GM12878 (cell line): ENCODE data around the gene FAM110C. TPM values are rescaled to one million over a fixed set of nuclear protein-coding genes. Genes with fewer than 3 reads are reported as not detected.

Experiments
- ATAC-seq: fragments of 200-7000 bp; cut with Tn5 transposase; 3 replicates; pipeline ENCODE4 v1.9.1; 2020; ENCODE audit warnings: mild to moderate bottlenecking, moderate library complexity
- BruUV-seq: library from RNA; stranded (reverse); fragments of 400-500 nt; replicated peaks from 2 replicates; lab custom pipeline; 2021; lab: Mats Ljungman, UMichigan
- CTCF ChIA-PET: fragments of 300-600 bp; sonication (Branson Sonifier 250); formaldehyde crosslinking; extraction: SDS; loops from one replicate; lab custom pipeline; 2021; ENCODE audit warnings: inconsistent platforms; lab: Yijun Ruan, JAX
- POLR2A ChIA-PET: fragments of 350-600 bp; formaldehyde crosslinking; extraction: SDS; loops from one replicate; lab custom pipeline; 2021; ENCODE audit warnings: inconsistent platforms; lab: Charles Lee
- RAD21 ChIA-PET: fragments of 300-600 bp; sonication (Branson Sonifier 250); formaldehyde crosslinking; loops from one replicate; lab custom pipeline; 2023; ENCODE audit warnings: antibody characterized with exemption; ENCODE audit not compliant: unreplicated experiment; lab: Charles Lee
- SMC1A ChIA-PET: fragments of 300-600 bp; sonication (Branson Sonifier 250); formaldehyde crosslinking; loops from one replicate; lab custom pipeline; 2023; ENCODE audit not compliant: unreplicated experiment, uncharacterized antibody; lab: Charles Lee
- DNase-seq: peaks from one replicate; pipeline ENCODE4 v3.0.0-alpha.2; 2011; ENCODE audit warnings: low read depth, low spot score
- FAIRE-seq: peaks from 3 replicates; lab custom pipeline; 2011; peaks lifted over from hg19 to GRCh38; lab: Jason Lieb, UNC
- H2AFZ ChIP-seq: 2 replicates; pipeline ENCODE4 v1.6.0; 2011; ENCODE audit warnings: low read depth, low read length, control low read depth; ENCODE audit not compliant: control insufficient read depth
- H3K27ac ChIP-seq: 2 replicates; pipeline ENCODE4 v1.5.1; 2011; ENCODE audit warnings: control low read depth; ENCODE audit not compliant: control insufficient read depth, insufficient read depth
- H3K27me3 ChIP-seq, 2 experiments: replicated peaks in 1 of 2; 2 replicates each; pipeline versions ENCODE4 v1.6.0 to v1.6.1; 2011; ENCODE audit warnings: low read length in 1 of 2; ENCODE audit not compliant: control insufficient read depth in 2 of 2, insufficient read depth in 2 of 2
- H3K36me3 ChIP-seq, 2 experiments: 2 replicates each; pipeline ENCODE4 v1.5.1; 2011; ENCODE audit warnings: low read length in 1 of 2; ENCODE audit not compliant: control insufficient read depth in 2 of 2, insufficient read depth in 2 of 2
- H3K4me1 ChIP-seq: 2 replicates; pipeline ENCODE4 v1.6.1; 2011; ENCODE audit warnings: mild to moderate bottlenecking, low read length, moderate library complexity, mixed read lengths; ENCODE audit not compliant: control insufficient read depth, insufficient read depth
- H3K4me2 ChIP-seq: 2 replicates; pipeline ENCODE4 v1.6.0; 2011; ENCODE audit warnings: control low read depth; ENCODE audit not compliant: control insufficient read depth, insufficient read depth
- H3K4me3 ChIP-seq: fragments of 200-600 bp; sonication (generic); 2 replicates; pipeline ENCODE4 v1.5.1; 2016
- H3K79me2 ChIP-seq: 2 replicates; pipeline ENCODE4 v1.6.0; 2011; ENCODE audit warnings: low read length; ENCODE audit not compliant: control insufficient read depth, insufficient read depth
- H3K9ac ChIP-seq: 2 replicates; pipeline ENCODE4 v1.8.0; 2011; ENCODE audit warnings: low read length, control low read depth, mixed read lengths; ENCODE audit not compliant: control insufficient read depth, insufficient read depth
- H3K9me3 ChIP-seq: replicated peaks from 3 replicates; pipeline ENCODE4 v1.5.1; 2011; ENCODE audit warnings: mild to moderate bottlenecking, low read length; ENCODE audit not compliant: control insufficient read depth, insufficient read depth
- H4K20me1 ChIP-seq: 2 replicates; pipeline ENCODE4 v1.6.0; 2011; ENCODE audit not compliant: control insufficient read depth, insufficient read depth
- ATF7 ChIP-seq: fragments of 450-650 bp; IDR thresholded peaks from 2 replicates; pipeline ENCODE4 v1.6.1; 2016; ENCODE audit warnings: low read depth, mild to moderate bottlenecking
- BACH1 ChIP-seq: fragments of 450-650 bp; IDR thresholded peaks from 2 replicates; pipeline ENCODE4 v1.6.1; 2017; ENCODE audit warnings: mild to moderate bottlenecking, borderline replicate concordance
- CBX3 ChIP-seq: fragments of 200-600 bp; sonication (generic); IDR thresholded peaks from 2 replicates; pipeline ENCODE4 v1.6.1; 2016; ENCODE audit warnings: low read depth, borderline replicate concordance
- CEBPB ChIP-seq, 2 experiments: fragments of 150-350 bp in 1 of 2; IDR thresholded peaks; 2 replicates each; pipeline ENCODE4 v1.6.1; 2012 to 2014; ENCODE audit warnings: low read depth in 2 of 2, low read length in 2 of 2, borderline replicate concordance in 1 of 2, inconsistent platforms in 1 of 2
- EED ChIP-seq: sonication (generic); IDR thresholded peaks from 2 replicates; pipeline ENCODE4 v1.6.1; 2016; ENCODE audit warnings: antibody characterized with exemption, low read depth
- IKZF1 ChIP-seq: fragments of 450-650 bp; conservative IDR thresholded peaks from 2 replicates; pipeline ENCODE4 v1.6.1; 2017; ENCODE audit warnings: antibody characterized with exemption, mild to moderate bottlenecking
- NFYA ChIP-seq: IDR thresholded peaks from 2 replicates; pipeline ENCODE4 v1.6.1; 2011; ENCODE audit warnings: low read depth, mild to moderate bottlenecking, low read length, improper control_type of control experiment, borderline replicate concordance
- RB1 ChIP-seq: fragments of 450-650 bp; formaldehyde crosslinking; IDR thresholded peaks from 2 replicates; pipeline ENCODE4 v1.6.1; 2017; ENCODE audit warnings: mild to moderate bottlenecking, borderline replicate concordance
- RCOR1 ChIP-seq: conservative IDR thresholded peaks from 2 replicates; pipeline ENCODE4 v1.6.1; 2012; ENCODE audit warnings: low read depth, low read length, improper control_type of control experiment
- SMAD5 ChIP-seq: IDR thresholded peaks from 2 replicates; pipeline ENCODE4 v1.6.1; 2016; ENCODE audit warnings: antibody characterized with exemption, low read depth
- TBL1XR1 ChIP-seq: IDR thresholded peaks from 2 replicates; pipeline ENCODE4 v1.6.1; 2012; ENCODE audit warnings: low read depth, low read length, improper control_type of control experiment
- ZNF207 ChIP-seq: fragments of 450-650 bp; IDR thresholded peaks from 2 replicates; pipeline ENCODE4 v1.6.1; 2014; ENCODE audit warnings: antibody characterized with exemption, mild to moderate bottlenecking, borderline replicate concordance
- ZNF217 ChIP-seq: fragments of 450-650 bp; IDR thresholded peaks from 2 replicates; pipeline ENCODE4 v1.6.1; 2017; ENCODE audit warnings: antibody characterized with exemption, mild to moderate bottlenecking
- ZNF274 ChIP-seq: IDR thresholded peaks from one replicate; pipeline ENCODE4 v1.8.0; 2011; ENCODE audit not compliant: insufficient read length, insufficient read depth
- ZSCAN29 ChIP-seq: fragments of 450-650 bp; IDR thresholded peaks from 2 replicates; pipeline ENCODE4 v1.6.1; 2017; ENCODE audit warnings: mild to moderate bottlenecking, moderate library complexity
- WGBS: methylation state at CpG from one replicate; pipeline ENCODE4 v1.1.6; 2016; ENCODE audit warnings: low lambda C conversion rate; ENCODE audit not compliant: insufficient replicate concordance, insufficient coverage; ENCODE audit errors: missing lambda C conversion rate; 5-methylcytosine and 5-hydroxymethylcytosine counted together
- in situ Hi-C: fragments of 300-500 bp; cut with MboI; formaldehyde crosslinking; loops from 9 replicates; pipeline ENCODE4 v1.14.3; 2018; ENCODE audit warnings: mixed read lengths
- intact Hi-C: fragments of 100-400 bp; cut with micrococcal nuclease; formaldehyde crosslinking; loops from one replicate; pipeline ENCODE4 v1.14.2; 2022; ENCODE audit not compliant: unreplicated experiment
- polyA plus RNA-seq, 11 experiments: library from polyadenylated mRNA; depleted of rRNA in 4 of 11; unstranded in 6 of 11; stranded (reverse) in 5 of 11; fragments of >200 nt; fragmentation: Nextera tagmentation in 4 of 11; fragmentation: Illumina TruSeq in 1 of 11; extraction: Ambion mirVana in 4 of 11; extraction: Trizol in 1 of 11; gene quantifications; 1 replicate in 1 of 11; 2 replicates in 10 of 11; pipeline versions ENCODE4 v1.2.1 to v1.2.3, GENCODE V29; 2011 to 2016; ENCODE audit warnings: inconsistent platforms in 2 of 11, missing spikeins in 2 of 11, low read depth in 1 of 11
- total RNA-seq, 4 experiments: library from RNA; depleted of rRNA in 3 of 4; stranded (reverse); fragments of >200 nt in 3 of 4; fragmentation: Illumina TruSeq in 1 of 4; extraction: Trizol in 1 of 4; gene quantifications; 2 replicates each; pipeline versions ENCODE4 v1.2.1 to v1.2.3, GENCODE V29; 2013 to 2021
- TF ChIP-seq, protein P1 (sequence below): fragments of 450-650 bp; IDR thresholded peaks from 2 replicates; pipeline ENCODE4 v1.6.1; 2017; ENCODE audit warnings: low read depth, mild to moderate bottlenecking, moderate library complexity
- TF ChIP-seq, protein P2 (sequence below): fragments of 450-650 bp; IDR thresholded peaks from 2 replicates; pipeline ENCODE4 v1.6.1; 2017; ENCODE audit warnings: mild to moderate bottlenecking, moderate library complexity
- TF ChIP-seq, protein P3 (sequence below): fragments of 450-650 bp; IDR thresholded peaks from 2 replicates; pipeline ENCODE4 v1.6.1; 2017; ENCODE audit warnings: antibody characterized with exemption, mild to moderate bottlenecking, moderate library complexity

FAM110C gene
- total and polyA plus RNA-seq, 10 of the 15 experiments (the other 5 are each of a cell fraction or from before 2014, with no cell fraction given), result not detected

DNA sequence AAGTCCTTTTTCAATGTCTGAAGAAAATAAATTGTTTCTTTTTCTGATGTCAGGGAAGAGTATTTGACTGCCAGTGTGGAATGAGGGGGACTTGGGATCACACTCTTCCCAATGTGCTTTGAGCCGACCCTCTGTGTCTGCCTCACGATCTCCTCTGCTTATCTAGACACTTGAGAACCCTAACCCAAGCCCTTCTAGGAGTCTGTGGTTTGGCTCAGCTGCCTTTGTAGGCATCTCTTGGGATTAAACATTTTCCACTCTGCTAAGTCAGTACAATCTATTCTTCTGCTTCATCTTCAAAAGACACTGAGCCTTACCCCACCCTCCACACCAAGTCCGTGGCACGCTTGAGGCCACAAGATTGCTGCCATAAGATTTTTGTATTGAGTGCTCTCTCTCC is 19.4 kb downstream of the FAM110C start:
- Histone ChIP-seq H3K79me2 (no peaks in the 10 kb centered on the region), H3K36me3 (no peaks in the 10 kb centered on the region), H3K9ac (no peak overlapping the region), H3K4me1 (no peaks in the 10 kb centered on the region), H3K9me3 (no peaks in the 10 kb centered on the region), H3K27ac (no peak overlapping the region), H3K4me2 (no peak overlapping the region), H3K27me3 (no peaks in the 10 kb centered on the region), H4K20me1 (no peaks in the 10 kb centered on the region), H2AFZ (no peak overlapping the region), H3K4me3 (no peak overlapping the region)
- intact Hi-C loops (no loop called here), in situ Hi-C loops (no loop called here)
- POLR2A ChIA-PET, result no interaction called here
- RAD21 ChIA-PET, result no interaction called here
- ATAC-seq (no peak), FAIRE-seq (no peak), DNase-seq (no peak)
- CTCF ChIA-PET, result no interaction called here
- no TSS peak for BruUV-seq
- WGBS, result 0% methylated on average over 4 of the region's 4 CpGs
- SMC1A ChIA-PET, result no interaction called here
- TF ChIP-seq TBL1XR1 (no peak), EED (no peak), CBX3 (no peak), IKZF1 (no peak), NFYA (no peak), ATF7 (no peak), ZNF207 (no peak), ZSCAN29 (no peak), ZNF217 (no peak), RB1 (no peak), BACH1 (no peak), ZNF274 (no peak), CEBPB (IDR thresholded peaks at IDR 0.05; ENCODE audit: borderline replicate concordance in 1 of 2, low read depth in 2 of 2, low read length in 2 of 2) (no peak), RCOR1 (no peak), SMAD5 (no peak)
- TF ChIP-seq, protein P1, sequence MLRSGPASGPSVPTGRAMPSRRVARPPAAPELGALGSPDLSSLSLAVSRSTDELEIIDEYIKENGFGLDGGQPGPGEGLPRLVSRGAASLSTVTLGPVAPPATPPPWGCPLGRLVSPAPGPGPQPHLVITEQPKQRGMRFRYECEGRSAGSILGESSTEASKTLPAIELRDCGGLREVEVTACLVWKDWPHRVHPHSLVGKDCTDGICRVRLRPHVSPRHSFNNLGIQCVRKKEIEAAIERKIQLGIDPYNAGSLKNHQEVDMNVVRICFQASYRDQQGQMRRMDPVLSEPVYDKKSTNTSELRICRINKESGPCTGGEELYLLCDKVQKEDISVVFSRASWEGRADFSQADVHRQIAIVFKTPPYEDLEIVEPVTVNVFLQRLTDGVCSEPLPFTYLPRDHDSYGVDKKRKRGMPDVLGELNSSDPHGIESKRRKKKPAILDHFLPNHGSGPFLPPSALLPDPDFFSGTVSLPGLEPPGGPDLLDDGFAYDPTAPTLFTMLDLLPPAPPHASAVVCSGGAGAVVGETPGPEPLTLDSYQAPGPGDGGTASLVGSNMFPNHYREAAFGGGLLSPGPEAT, result no peak
- TF ChIP-seq, protein P2, sequence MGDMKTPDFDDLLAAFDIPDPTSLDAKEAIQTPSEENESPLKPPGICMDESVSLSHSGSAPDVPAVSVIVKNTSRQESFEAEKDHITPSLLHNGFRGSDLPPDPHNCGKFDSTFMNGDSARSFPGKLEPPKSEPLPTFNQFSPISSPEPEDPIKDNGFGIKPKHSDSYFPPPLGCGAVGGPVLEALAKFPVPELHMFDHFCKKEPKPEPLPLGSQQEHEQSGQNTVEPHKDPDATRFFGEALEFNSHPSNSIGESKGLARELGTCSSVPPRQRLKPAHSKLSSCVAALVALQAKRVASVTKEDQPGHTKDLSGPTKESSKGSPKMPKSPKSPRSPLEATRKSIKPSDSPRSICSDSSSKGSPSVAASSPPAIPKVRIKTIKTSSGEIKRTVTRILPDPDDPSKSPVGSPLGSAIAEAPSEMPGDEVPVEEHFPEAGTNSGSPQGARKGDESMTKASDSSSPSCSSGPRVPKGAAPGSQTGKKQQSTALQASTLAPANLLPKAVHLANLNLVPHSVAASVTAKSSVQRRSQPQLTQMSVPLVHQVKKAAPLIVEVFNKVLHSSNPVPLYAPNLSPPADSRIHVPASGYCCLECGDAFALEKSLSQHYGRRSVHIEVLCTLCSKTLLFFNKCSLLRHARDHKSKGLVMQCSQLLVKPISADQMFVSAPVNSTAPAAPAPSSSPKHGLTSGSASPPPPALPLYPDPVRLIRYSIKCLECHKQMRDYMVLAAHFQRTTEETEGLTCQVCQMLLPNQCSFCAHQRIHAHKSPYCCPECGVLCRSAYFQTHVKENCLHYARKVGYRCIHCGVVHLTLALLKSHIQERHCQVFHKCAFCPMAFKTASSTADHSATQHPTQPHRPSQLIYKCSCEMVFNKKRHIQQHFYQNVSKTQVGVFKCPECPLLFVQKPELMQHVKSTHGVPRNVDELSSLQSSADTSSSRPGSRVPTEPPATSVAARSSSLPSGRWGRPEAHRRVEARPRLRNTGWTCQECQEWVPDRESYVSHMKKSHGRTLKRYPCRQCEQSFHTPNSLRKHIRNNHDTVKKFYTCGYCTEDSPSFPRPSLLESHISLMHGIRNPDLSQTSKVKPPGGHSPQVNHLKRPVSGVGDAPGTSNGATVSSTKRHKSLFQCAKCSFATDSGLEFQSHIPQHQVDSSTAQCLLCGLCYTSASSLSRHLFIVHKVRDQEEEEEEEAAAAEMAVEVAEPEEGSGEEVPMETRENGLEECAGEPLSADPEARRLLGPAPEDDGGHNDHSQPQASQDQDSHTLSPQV, result no peak
- TF ChIP-seq, protein P3, sequence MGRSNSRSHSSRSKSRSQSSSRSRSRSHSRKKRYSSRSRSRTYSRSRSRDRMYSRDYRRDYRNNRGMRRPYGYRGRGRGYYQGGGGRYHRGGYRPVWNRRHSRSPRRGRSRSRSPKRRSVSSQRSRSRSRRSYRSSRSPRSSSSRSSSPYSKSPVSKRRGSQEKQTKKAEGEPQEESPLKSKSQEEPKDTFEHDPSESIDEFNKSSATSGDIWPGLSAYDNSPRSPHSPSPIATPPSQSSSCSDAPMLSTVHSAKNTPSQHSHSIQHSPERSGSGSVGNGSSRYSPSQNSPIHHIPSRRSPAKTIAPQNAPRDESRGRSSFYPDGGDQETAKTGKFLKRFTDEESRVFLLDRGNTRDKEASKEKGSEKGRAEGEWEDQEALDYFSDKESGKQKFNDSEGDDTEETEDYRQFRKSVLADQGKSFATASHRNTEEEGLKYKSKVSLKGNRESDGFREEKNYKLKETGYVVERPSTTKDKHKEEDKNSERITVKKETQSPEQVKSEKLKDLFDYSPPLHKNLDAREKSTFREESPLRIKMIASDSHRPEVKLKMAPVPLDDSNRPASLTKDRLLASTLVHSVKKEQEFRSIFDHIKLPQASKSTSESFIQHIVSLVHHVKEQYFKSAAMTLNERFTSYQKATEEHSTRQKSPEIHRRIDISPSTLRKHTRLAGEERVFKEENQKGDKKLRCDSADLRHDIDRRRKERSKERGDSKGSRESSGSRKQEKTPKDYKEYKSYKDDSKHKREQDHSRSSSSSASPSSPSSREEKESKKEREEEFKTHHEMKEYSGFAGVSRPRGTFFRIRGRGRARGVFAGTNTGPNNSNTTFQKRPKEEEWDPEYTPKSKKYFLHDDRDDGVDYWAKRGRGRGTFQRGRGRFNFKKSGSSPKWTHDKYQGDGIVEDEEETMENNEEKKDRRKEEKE, result no peak
